Large intestine (tissue), 3 donors: Measurements from ENCODE around the gene APOF. TPM values are rescaled to one million over a fixed set of nuclear protein-coding genes. Genes with fewer than 3 reads are reported as not detected.

ENCODE experiments used
- DNase-seq, 2 donors: peaks; one replicate each; pipeline versions ENCODE4 v3.0.0 to v3.0.0-alpha.2; 2013
- H3K27ac ChIP-seq: one replicate; pipeline ENCODE4 v1.5.1; 2013; ENCODE audit warnings: low read length
- H3K27me3 ChIP-seq: 2 replicates; pipeline ENCODE4 v1.6.1; 2013; ENCODE audit warnings: low read length; ENCODE audit not compliant: control insufficient read depth, insufficient read depth
- H3K36me3 ChIP-seq: 2 replicates; pipeline ENCODE4 v1.6.1; 2013; ENCODE audit warnings: low read length; ENCODE audit not compliant: control insufficient read depth, insufficient read depth
- H3K4me1 ChIP-seq: one replicate; pipeline ENCODE4 v1.6.1; 2013; ENCODE audit warnings: low read length; ENCODE audit not compliant: control insufficient read depth, insufficient read depth
- H3K4me3 ChIP-seq: one replicate; pipeline ENCODE4 v1.5.1; 2013; ENCODE audit warnings: low read length
- H3K9me3 ChIP-seq: one replicate; pipeline ENCODE4 v1.6.1; 2013; ENCODE audit warnings: mild to moderate bottlenecking, low read depth, low read length, moderate library complexity; ENCODE audit not compliant: control insufficient read depth
- WGBS: methylation state at CpG from one replicate; pipeline ENCODE4 v1.1.5; 2013; ENCODE audit warnings: low lambda C conversion rate; ENCODE audit not compliant: insufficient coverage; 5-methylcytosine and 5-hydroxymethylcytosine counted together
- polyA plus RNA-seq: library from polyadenylated mRNA; unstranded; fragments of 120-200 nt; gene quantifications from one replicate; pipeline ENCODE4 v1.2.1, GENCODE V29; 2013

The APOF gene
- polyA plus RNA-seq, 1 donor = 0.06 TPM

DNA sequence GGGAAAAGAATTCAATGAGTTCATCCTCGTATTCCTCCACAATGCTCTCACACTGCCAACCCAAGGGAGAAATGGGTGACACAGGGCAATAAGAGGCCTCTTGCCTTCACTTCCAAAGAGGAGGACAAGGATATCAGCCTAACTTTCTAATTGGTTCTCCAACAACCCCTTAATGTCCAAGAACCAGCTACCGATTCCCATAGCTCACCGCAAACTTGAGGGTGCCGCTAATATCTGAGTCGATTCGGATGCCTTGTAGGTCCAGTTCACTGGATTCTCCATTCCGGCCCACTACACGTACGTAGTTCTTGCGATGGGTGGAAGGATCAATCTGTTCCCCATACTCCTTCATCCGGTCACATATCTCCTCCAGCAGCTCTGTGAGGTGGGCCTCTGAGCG is 51.7 kb downstream of the APOF start:
- no peaks in the 10 kb centered on the region for H3K9me3 ChIP-seq
- 100% methylated on average over 2 of the region's 12 CpGs for WGBS
- peaks cover 5% of the 10 kb centered on the region for H3K4me1 ChIP-seq
- no peak for DNase-seq
- H3K4me3 ChIP-seq = no peak overlapping the region
- no peaks in the 10 kb centered on the region for H3K27me3 ChIP-seq
- H3K27ac ChIP-seq = no peak overlapping the region
- peaks cover 54% of the 10 kb centered on the region for H3K36me3 ChIP-seq

Other genes with a start within 250 kb of the APOF start
- gene RPL41, start 246.2 kb downstream of the APOF start, polyA plus RNA-seq = 5,871 TPM
- 4.5 TPM for gene ZC3H10, start 244.6 kb downstream of the APOF start, polyA plus RNA-seq
- gene ESYT1, start 234.6 kb downstream of the APOF start, polyA plus RNA-seq = 42.7 TPM
- 59.5 TPM for gene MYL6B, start 210.3 kb downstream of the APOF start, polyA plus RNA-seq
- gene MYL6, start 204.5 kb downstream of the APOF start, polyA plus RNA-seq = 1,754 TPM
- 70.7 TPM for gene SMARCC2, start 173.4 kb downstream of the APOF start, polyA plus RNA-seq
- 32.2 TPM for gene RNF41, start 140.9 kb downstream of the APOF start, polyA plus RNA-seq
- gene NABP2, start 138.5 kb downstream of the APOF start, polyA plus RNA-seq = 29.1 TPM
- 524 TPM for gene SLC39A5, start 132.8 kb downstream of the APOF start, polyA plus RNA-seq
- 25.1 TPM for gene ANKRD52, start 104.5 kb downstream of the APOF start, polyA plus RNA-seq
- gene COQ10A, start 95.9 kb downstream of the APOF start, polyA plus RNA-seq = 12.1 TPM
- gene CS, start 62.5 kb downstream of the APOF start, polyA plus RNA-seq = 143 TPM
- 179 TPM for gene CNPY2, start 46.9 kb downstream of the APOF start, polyA plus RNA-seq
- 85.5 TPM for gene PAN2, start 28.9 kb downstream of the APOF start, polyA plus RNA-seq
- 0.75 TPM for gene IL23A, start 24.0 kb downstream of the APOF start, polyA plus RNA-seq
- gene STAT2, start 2.8 kb downstream of the APOF start, polyA plus RNA-seq = 124 TPM
- gene TIMELESS, start 86.6 kb upstream of the APOF start, polyA plus RNA-seq = 21.4 TPM
- 0.24 TPM for gene MIP, start 91.8 kb upstream of the APOF start, polyA plus RNA-seq
- gene SPRYD4, start 105.7 kb upstream of the APOF start, polyA plus RNA-seq = 4.7 TPM
- 1.5 TPM for gene GLS2, start 125.3 kb upstream of the APOF start, polyA plus RNA-seq
- gene RBMS2, start 159.0 kb upstream of the APOF start, polyA plus RNA-seq = 22.5 TPM